OCI-M2 (cell line): ENCODE results near the gene PPFIBP1.
"Not testable (repeated sequence)": the region's sequence is repeated elsewhere in the genome, so short reads cannot be mapped to it uniquely, and the experiment has no call there.

Source experiments
- DNase-seq: peaks from one replicate; lab custom pipeline; 2025; ENCODE audit not compliant: unreplicated experiment; lab: John Stamatoyannopoulos, UW

Gene PPFIBP1

DNA sequence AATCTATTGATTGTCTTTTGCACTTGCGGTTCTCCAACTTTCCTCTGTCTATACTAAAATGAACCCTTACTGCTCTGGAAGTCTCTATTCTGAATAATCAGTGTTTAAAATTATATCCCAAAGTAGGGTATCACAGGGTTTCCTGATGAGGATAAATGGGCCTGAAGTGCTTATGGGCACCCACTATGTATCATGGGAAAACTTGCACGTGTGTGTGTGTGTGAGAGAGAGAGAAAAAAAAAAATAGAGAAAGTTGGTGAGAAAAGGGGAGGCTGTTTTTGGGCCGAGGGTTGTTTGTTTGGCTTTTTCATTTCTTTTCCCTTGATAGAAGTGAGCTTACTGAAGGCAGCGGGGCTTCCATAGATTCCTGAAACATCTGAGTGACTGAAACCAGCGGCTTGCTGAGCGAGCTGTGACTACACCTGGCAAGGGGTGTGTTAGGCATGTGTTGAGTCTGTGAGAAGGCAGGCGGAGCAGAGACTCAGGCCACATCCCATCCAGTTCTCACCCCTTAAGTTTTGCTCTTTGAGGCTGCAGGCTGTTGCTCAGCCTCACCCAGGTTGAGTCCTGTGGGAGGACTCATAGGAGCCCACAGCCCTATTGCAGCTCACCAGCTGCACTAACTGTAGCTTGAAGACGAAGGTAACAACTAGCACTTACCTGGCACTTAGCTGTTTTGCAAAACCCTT lies 17.2 kb downstream of the PPFIBP1 start:
- DNase-seq, result no peak

DNA sequence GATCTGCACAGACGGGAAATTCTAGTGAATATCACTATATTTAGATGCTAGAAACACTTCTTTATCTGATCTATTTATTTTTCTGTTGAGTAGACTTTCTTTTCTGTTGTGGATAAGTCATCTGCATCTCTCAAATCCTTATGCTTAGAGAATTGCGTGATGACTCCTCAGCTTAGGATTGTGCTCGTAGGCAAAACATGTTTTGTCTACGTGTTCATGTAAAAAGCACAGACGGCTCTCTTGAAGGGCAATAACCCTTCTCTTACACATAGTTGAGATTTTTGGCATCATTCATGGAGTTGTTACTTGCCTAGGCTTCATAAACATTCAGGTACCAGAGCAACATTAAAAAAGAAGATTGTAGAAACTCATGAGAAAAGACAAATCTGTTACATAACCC lies 18.6 kb downstream of the PPFIBP1 start:
- no peak for DNase-seq

DNA sequence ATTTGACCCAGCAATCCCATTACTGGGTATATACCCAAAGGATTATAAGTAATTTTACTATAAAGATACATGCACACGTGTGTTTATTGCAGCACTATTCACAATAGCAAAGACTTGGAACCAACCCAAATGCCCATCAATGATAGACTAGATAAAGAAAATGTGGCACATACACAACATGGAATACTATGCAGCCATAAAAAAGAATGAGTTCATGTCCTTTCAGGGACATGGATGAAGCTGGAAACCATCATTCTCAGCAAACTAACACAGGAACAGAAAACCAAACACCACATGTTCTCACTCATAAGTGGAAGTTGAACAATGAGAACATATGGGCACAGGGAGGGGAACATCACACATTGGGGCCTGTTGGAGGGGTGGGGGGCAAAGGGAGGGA lies 20.9 kb downstream of the PPFIBP1 start:
- DNase-seq, result not testable (repeated sequence)

- no peak for DNase-seq
Observed at GRCh38 chr12:27545665-27546064, 21.7 kb downstream of the PPFIBP1 start.

- DNase-seq, result no peak
Observed at GRCh38 chr12:27547592-27547991, 23.6 kb downstream of the PPFIBP1 start.

- DNase-seq, result no peak
Observed at GRCh38 chr12:27548301-27549199, 24.5 kb downstream of the PPFIBP1 start.

DNA sequence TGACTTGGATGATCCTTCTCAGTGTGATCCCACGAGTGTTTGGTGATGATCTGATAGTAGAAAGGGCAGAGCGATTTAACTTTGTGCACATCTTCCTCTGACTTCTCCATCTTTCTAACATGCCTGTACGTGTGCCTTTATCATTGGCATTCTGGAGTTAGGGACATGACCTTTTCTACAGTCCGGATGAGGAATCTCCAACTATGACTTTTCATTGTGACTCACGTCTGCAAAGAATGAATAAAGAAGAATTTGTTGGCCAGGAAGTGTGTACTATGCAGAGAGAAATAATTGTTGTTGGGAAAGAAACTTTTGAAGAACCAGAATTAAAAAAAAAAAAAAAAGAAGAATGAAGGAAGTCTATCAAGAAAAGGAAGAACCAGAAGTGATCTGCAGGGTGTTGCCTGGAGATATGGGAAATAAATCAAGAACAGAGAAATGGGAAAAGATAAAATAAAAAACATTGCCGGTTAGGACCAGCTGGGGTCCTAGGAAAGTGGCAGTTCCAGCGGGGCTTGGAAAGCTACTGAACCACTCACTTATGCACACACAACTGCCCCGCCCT lies 25.3 kb downstream of the PPFIBP1 start:
- no peak for DNase-seq

GRCh38 chr12:27549801-27550652 lies 26.0 kb downstream of the PPFIBP1 start:
- DNase-seq, result no peak

DNA sequence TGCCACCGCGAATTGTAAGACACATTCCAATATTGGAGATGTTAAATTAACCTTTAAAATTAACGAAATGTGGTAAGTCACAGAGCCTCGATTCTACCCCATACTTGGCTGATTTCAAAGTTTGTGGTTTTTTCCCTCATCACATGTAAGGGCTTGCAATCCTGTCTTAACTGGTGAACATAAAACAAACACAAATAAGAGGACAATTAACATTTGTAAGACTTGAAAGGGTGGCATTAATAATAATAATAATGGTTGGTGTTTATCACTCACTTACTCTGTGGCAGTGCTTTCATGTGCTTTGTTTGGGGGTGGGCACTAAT lies 26.6 kb downstream of the PPFIBP1 start:
- DNase-seq, result no peak

- DNase-seq, result no peak
Observed at GRCh38 chr12:27551172-27551840, 27.3 kb downstream of the PPFIBP1 start.

GRCh38 chr12:27552235-27552634 lies 28.2 kb downstream of the PPFIBP1 start:
- DNase-seq, result no peak

DNA sequence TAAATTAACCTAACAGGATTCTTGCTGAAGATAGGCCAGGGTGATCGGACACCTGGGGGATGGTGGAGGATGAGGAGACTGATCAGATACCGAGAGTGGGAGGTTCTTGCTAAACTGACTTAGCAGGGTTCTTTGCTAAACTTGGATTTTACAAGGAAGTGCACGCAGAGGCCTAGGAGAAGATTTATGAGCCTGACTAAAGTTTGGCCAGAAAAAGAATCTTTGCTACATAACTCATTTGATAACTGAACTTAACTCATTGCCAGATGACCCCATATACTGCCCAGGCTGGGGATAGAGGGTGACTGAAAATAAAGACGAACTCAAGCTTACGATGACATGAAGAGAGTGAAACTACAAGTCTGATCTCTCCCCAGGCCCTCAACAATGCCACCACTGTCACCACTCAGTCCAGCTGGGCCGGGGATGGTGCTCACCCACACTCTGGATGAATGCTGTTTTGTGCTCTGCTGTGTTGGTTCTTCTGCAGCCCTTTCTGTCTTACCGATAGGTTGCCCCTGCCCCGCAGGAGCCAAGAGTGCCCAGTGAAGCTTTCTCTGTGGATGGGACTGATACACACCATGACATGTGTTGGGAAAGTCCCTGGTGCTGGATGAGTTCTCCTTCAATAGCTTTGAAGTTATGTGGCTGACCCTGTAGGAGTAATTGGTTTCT lies 29.0 kb downstream of the PPFIBP1 start:
- DNase-seq, result no peak

- DNase-seq, result no peak
Observed at GRCh38 chr12:27553941-27554340, 29.9 kb downstream of the PPFIBP1 start.

GRCh38 chr12:27554421-27555186 lies 30.6 kb downstream of the PPFIBP1 start:
- no peak for DNase-seq

- DNase-seq, result no peak
Observed at GRCh38 chr12:27555361-27555760, 31.4 kb downstream of the PPFIBP1 start.

DNA sequence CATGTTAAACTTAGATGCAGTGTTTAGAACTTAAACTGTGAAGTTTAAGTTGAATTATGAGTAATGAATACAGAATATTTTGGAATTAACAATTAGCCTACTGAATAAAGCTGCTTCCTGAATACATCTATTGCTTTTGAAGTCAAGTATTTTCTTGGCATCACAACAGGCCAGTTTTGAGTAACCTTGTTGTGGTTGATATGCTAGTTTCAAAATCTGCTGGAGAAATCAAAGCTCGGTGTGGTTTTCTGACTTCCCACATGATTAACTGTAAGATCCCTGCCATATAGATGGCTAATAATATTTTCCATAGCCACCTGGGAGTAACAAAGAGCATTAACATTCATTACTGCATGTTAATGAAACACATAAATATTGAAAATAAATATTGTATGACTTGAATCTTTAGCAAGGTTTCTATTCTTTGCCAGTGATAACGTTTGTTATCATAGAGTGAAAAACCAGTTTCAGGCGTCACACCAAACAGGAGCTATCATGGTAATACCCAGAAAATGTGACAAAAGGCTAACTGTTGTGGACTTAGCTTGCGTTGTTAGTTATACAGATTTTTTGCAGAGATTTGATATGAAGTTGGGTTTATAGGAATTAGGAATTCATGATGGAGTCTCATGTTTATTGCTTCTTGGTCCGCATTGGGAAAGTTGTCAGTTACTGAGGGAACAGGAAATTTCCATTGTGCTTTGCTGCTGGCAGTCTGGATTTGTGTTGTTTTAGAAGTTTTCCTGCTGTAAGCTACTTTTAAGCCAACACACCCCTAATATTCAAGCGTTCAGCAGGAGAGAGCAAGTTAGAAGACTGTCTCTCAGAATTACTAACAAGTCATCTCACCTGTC lies 32.1 kb downstream of the PPFIBP1 start:
- no peak for DNase-seq

DNA sequence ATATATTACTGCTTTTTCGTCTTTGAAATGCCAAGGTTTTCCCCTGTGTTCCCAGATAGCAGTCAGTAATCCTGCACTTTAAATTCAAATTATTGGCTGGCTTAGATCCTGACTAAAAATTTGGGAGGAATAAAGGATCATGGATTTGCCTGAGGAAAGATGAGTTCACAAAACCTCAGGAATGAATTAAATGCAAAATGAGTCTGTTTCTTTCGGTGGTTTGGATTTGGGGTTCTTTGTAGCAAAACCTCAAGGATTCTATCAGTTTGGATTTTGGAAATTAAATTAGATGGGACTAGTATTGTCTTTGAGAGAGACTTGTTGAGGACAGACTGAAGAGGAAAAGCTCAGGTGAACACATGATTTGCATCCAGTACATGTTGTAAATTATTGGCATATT lies 36.1 kb downstream of the PPFIBP1 start:
- DNase-seq, result no peak

DNA sequence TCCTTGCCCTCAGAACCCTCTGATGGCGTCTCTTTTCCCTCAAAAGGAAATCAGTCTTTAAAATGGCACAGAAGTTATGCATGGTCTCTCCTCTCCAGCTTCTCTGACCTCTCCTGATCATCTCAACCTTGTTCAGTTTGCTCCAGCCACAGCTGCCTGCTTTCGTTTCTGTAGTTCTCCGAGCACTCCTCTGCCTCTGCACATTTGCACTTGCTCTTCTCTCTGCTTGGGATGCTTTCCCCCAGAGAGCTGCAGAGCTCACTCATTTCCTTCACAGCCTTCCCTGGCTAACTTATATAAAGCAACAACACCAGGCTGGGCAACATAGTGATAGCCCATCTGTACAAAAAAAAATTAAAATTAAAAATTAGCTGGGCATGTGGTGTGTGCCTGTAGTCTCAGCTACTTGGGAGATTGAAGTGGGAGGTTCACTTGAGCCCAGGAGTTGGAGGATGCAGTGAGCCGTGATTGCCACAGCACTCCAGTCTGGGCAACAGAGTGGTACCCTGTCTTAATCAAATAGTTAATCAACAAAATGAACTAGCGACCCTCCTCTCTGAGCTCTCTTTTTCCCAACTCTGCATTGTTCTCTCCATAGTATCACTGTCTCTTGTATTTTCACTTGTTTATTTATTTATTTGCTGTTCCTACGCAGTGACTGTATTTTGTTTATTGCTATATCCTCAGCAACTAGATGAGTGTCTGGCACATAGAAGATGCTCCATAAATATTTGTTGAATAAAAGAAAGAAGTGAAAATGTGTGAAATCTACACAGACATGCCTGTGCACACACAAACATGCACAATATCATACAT lies 37.7 kb downstream of the PPFIBP1 start:
- no peak for DNase-seq
